Measurements from ENCODE around the gene ALDH3A2.

Gene ALDH3A2

DNA sequence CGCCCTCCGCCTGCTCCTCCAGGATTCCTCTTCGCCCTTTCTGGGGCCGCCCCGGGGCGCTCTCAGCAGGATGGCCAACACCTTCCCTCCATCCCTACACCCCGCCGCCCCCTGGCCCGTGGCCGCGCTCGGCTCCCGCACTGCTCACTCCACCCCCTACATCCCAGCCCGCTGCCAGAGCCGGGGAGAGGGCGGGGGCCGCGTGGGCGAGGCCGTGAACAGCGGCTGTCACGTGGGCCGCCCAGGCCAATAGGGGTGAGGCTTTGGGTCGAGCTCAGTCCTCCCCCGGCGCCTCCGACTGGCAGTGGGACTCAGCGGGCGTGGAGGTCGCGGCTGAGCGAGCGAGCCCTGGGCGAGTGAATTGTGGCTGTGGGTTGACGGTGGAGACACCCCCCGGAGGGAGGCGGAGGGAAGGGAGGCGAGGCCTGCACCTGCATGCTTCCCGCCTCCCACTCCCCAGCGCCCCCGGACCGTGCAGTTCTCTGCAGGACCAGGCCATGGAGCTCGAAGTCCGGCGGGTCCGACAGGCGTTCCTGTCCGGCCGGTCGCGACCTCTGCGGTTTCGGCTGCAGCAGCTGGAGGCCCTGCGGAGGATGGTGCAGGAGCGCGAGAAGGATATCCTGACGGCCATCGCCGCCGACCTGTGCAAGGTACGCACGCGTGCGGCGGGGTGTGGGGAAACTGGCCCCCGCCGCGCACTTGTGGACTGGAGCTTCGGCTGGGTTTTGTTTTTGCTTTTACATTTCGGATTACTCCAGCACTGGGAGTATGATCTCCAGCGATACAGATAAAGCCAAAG is at the start of gene ALDH3A2:
ALDH3A2 (plus strand) TSS at position 277 of the 799 bp plus-strand sequence; CDS start at position 498, 221 bp downstream.
- peak; percentile 96 for DNase-seq
- Mint-ChIP-seq H3K36me3 (ENCODE audit: low read depth) (peaks cover 18% of the 10 kb centered on the region), H3K4me3 (peak within 1 kb of the TSS; percentile 85), H3K4me1 (ENCODE audit: low read depth) (peaks cover 45% of the 10 kb centered on the region), H3K27ac (peak within 1 kb of the TSS; percentile 92), H3K9me3 (no peaks in the 10 kb centered on the region), H3K27me3 (peaks cover 2% of the 10 kb centered on the region)

DNA sequence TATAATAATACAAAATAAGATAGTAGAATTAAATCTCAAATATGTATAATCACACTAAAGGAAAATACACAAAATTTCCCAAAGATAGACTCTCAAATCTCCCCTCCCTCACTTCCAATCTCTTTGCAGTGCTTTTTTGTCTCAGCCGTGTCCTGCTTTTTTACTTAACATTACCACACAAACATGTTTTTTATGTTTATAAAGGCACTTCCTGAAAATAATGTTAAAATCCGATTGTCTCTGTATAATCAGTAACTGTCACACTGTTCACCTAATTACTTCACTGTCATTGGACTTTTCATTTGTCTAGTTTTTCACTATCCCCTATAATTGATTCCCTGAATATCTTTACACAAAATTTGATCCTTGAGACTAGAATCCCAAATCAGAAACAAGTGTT is 38.2 kb upstream of the ALDH3A2 start:
- H3K9me3 Mint-ChIP-seq = no peaks in the 10 kb centered on the region
- no peak overlapping the region for H3K27ac Mint-ChIP-seq
- no peak for DNase-seq
- H3K4me1 Mint-ChIP-seq (ENCODE audit: low read depth) = peaks cover 4% of the 10 kb centered on the region
- H3K4me3 Mint-ChIP-seq = no peak overlapping the region
- no peaks in the 10 kb centered on the region for H3K36me3 Mint-ChIP-seq (ENCODE audit: low read depth)
- no peaks in the 10 kb centered on the region for H3K27me3 Mint-ChIP-seq

GRCh38 chr17:19610879-19611278 is 37.7 kb upstream of the ALDH3A2 start:
- Mint-ChIP-seq H3K27me3 (no peaks in the 10 kb centered on the region), H3K36me3 (ENCODE audit: low read depth) (no peaks in the 10 kb centered on the region), H3K27ac (no peak overlapping the region), H3K4me3 (no peak overlapping the region), H3K9me3 (no peaks in the 10 kb centered on the region), H3K4me1 (ENCODE audit: low read depth) (peaks cover 4% of the 10 kb centered on the region)
- no peak for DNase-seq

DNA sequence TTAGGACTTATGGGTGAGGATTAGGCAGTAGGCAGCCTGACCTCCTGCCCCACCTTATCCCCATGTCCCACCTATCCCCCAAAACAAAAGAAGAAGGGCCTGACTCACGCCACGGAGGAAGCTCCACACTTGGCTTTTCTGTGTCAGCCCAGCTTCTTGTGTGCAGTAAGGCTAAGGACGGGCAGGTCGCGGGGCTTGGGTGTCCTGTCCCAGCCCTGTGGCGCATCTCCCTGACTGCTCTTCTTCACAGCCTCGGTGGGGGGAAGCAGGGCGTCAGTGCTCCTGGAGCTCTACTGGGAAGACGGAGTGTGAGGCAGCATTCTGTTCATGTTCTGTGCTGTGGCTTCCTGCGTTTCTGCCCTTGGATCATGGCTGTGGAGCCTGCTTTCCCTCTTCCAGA is 34.6 kb upstream of the ALDH3A2 start:
- no peak for DNase-seq
- Mint-ChIP-seq H3K4me1 (ENCODE audit: low read depth) (peaks cover 4% of the 10 kb centered on the region), H3K27ac (no peak overlapping the region), H3K4me3 (no peak overlapping the region), H3K27me3 (no peaks in the 10 kb centered on the region), H3K9me3 (peaks cover 16% of the 10 kb centered on the region), H3K36me3 (ENCODE audit: low read depth) (peaks cover 1% of the 10 kb centered on the region)

DNA sequence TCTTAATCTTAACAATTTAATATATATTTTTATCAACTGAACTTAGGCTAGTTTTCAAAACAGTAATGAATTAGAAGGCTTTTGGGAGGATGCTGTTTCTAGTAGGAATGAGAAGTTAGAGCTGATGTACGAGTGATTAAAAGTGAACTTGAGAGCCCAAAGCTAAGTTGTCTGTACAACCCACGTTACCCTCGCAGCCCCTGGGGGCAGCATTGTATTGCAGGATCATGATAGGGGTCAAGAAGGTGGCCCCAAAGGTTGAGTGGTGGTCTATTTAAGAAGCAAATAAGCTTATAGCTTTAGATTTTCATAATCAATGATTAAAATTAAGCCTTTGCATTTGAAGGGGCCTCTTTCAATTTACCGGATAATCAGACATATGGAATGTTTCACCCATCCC is 33.7 kb upstream of the ALDH3A2 start:
- H3K4me3 Mint-ChIP-seq = no peak overlapping the region
- H3K27ac Mint-ChIP-seq = no peak overlapping the region
- peaks cover 4% of the 10 kb centered on the region for H3K4me1 Mint-ChIP-seq (ENCODE audit: low read depth)
- H3K9me3 Mint-ChIP-seq = peaks cover 25% of the 10 kb centered on the region
- no peaks in the 10 kb centered on the region for H3K27me3 Mint-ChIP-seq
- peaks cover 5% of the 10 kb centered on the region for H3K36me3 Mint-ChIP-seq (ENCODE audit: low read depth)
- no peak for DNase-seq

DNA sequence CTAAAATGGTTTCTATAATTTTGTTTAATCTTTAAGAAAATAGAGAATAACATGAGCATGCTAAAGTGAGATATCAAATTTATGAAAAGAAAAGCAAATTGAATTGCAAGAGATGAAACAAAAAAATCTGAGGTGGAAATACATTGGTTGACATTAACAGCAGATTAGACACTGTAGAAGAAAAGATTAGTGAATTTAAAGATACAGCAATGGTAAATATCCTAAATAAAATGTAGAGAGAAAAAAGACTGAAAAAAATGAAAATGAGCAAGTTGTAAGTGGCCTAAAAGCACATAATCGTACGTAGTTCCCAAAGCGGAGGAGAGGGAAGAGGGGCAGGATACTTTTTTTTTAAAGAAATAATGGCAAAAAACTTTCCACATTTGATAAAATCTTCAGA is 30.5 kb upstream of the ALDH3A2 start:
- Mint-ChIP-seq H3K36me3 (ENCODE audit: low read depth) (peaks cover 5% of the 10 kb centered on the region), H3K4me3 (no peak overlapping the region), H3K27ac (no peak overlapping the region), H3K9me3 (peaks cover 38% of the 10 kb centered on the region), H3K4me1 (ENCODE audit: low read depth) (peaks cover 4% of the 10 kb centered on the region), H3K27me3 (no peaks in the 10 kb centered on the region)
- no peak for DNase-seq

DNA sequence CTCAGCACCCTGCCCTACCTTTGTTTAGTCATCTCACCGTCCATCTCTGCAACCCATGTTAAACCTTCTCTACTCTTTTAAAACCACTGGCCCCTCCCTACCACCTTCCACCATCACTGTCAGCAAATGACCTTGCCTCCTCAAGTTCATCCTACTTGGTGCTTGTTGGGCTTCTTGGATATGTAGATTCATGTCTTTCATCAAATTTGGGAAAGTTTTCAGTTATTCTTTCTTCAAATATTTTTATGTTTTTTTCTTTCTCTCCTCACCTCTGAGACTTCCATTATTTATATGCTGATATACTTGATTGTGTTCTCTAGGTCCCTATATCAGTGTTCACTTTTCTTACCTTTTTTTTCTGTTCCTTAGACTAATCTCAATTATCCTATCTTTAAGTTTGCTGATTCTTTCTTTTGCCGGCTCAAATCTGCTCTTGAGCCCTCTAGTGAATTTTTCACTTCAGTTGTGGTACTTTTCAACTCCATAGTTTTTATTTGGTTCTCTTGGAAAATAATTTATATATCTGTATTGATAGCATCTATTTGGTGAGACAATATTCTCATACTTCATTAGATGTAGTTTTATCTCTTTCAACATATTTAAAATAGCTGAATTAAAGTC is 28.7 kb upstream of the ALDH3A2 start:
- Mint-ChIP-seq H3K9me3 (peaks cover 38% of the 10 kb centered on the region), H3K4me1 (ENCODE audit: low read depth) (no peaks in the 10 kb centered on the region), H3K4me3 (no peak overlapping the region), H3K27me3 (no peaks in the 10 kb centered on the region), H3K27ac (no peak overlapping the region), H3K36me3 (ENCODE audit: low read depth) (peaks cover 5% of the 10 kb centered on the region)
- no peak for DNase-seq

DNA sequence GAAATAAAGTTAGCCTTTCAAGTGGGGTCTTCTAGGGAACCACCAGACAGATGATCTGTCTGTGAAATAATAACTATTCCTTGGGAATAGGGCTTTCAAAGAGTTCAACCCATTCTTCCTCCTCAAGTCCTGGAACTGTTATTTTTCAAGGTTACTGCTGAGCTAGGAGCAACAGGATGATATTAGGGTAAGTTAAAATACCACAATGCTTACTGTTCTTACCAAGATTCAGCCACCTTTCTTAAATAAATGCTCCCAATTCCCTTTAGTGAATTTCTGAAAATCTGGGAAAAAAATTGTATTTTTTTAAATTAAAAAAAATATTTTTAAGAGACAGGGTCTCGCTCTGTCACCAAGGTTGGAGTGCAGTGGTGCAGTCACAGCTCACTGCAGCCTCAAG is 26.9 kb upstream of the ALDH3A2 start:
- Mint-ChIP-seq H3K27ac (no peak overlapping the region), H3K4me3 (no peak overlapping the region), H3K9me3 (peaks cover 38% of the 10 kb centered on the region), H3K27me3 (peaks cover 7% of the 10 kb centered on the region), H3K36me3 (ENCODE audit: low read depth) (peaks cover 5% of the 10 kb centered on the region), H3K4me1 (ENCODE audit: low read depth) (no peaks in the 10 kb centered on the region)
- DNase-seq = no peak

DNA sequence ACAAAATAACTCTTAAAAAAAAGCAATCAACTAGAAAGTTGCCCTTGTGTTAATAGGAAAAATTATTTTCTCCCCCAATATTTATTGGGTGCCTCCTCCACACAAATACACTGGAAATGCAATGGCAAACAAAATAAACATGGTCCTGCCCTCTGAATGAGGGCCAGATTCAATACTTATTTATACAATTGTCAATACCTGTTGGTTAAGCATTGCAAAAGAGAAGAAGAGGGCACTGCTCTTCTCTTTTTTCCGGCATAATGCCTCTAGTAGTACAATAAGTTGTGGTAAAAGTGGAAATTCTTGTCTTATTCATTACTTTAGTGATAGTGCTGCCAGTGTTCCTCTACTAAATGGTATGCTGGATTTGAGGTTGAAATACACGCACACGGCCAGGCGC is 22.5 kb upstream of the ALDH3A2 start:
- no peak for DNase-seq
- H3K27me3 Mint-ChIP-seq = peaks cover 13% of the 10 kb centered on the region
- H3K36me3 Mint-ChIP-seq (ENCODE audit: low read depth) = no peaks in the 10 kb centered on the region
- no peak overlapping the region for H3K27ac Mint-ChIP-seq
- no peak overlapping the region for H3K4me3 Mint-ChIP-seq
- peaks cover 7% of the 10 kb centered on the region for H3K9me3 Mint-ChIP-seq
- H3K4me1 Mint-ChIP-seq (ENCODE audit: low read depth) = no peaks in the 10 kb centered on the region

GRCh38 chr17:19629449-19629848 is 19.1 kb upstream of the ALDH3A2 start:
- Mint-ChIP-seq H3K36me3 (ENCODE audit: low read depth) (no peaks in the 10 kb centered on the region), H3K4me1 (ENCODE audit: low read depth) (no peaks in the 10 kb centered on the region), H3K9me3 (no peaks in the 10 kb centered on the region)

GRCh38 chr17:19630035-19630434 is 18.5 kb upstream of the ALDH3A2 start:
- Mint-ChIP-seq H3K27me3 (peaks cover 23% of the 10 kb centered on the region), H3K27ac (no peak overlapping the region), H3K36me3 (ENCODE audit: low read depth) (no peaks in the 10 kb centered on the region), H3K4me1 (ENCODE audit: low read depth) (no peaks in the 10 kb centered on the region), H3K9me3 (no peaks in the 10 kb centered on the region), H3K4me3 (no peak overlapping the region)
- no peak for DNase-seq

More at GRCh38 chr17:19629449-19629848, 19.1 kb upstream of the ALDH3A2 start:
- DNase-seq = no peak
- Mint-ChIP-seq H3K27me3 (peaks cover 19% of the 10 kb centered on the region), H3K27ac (no peak overlapping the region), H3K4me3 (no peak overlapping the region)

- no peaks in the 10 kb centered on the region for H3K4me1 Mint-ChIP-seq (ENCODE audit: low read depth)
- H3K36me3 Mint-ChIP-seq (ENCODE audit: low read depth) = no peaks in the 10 kb centered on the region
- H3K27ac Mint-ChIP-seq = no peak overlapping the region
- H3K4me3 Mint-ChIP-seq = no peak overlapping the region
- no peak for DNase-seq
- peaks cover 24% of the 10 kb centered on the region for H3K27me3 Mint-ChIP-seq
- H3K9me3 Mint-ChIP-seq = no peaks in the 10 kb centered on the region
These were observed 17.9 kb upstream of the ALDH3A2 start for GRCh38 chr17:19630661-19631060.

GRCh38 chr17:19631905-19632304 is 16.6 kb upstream of the ALDH3A2 start:
- no peak for DNase-seq
- Mint-ChIP-seq H3K9me3 (no peaks in the 10 kb centered on the region), H3K4me3 (no peak overlapping the region), H3K36me3 (ENCODE audit: low read depth) (no peaks in the 10 kb centered on the region), H3K27me3 (peaks cover 22% of the 10 kb centered on the region), H3K4me1 (ENCODE audit: low read depth) (no peaks in the 10 kb centered on the region), H3K27ac (no peak overlapping the region)

DNA sequence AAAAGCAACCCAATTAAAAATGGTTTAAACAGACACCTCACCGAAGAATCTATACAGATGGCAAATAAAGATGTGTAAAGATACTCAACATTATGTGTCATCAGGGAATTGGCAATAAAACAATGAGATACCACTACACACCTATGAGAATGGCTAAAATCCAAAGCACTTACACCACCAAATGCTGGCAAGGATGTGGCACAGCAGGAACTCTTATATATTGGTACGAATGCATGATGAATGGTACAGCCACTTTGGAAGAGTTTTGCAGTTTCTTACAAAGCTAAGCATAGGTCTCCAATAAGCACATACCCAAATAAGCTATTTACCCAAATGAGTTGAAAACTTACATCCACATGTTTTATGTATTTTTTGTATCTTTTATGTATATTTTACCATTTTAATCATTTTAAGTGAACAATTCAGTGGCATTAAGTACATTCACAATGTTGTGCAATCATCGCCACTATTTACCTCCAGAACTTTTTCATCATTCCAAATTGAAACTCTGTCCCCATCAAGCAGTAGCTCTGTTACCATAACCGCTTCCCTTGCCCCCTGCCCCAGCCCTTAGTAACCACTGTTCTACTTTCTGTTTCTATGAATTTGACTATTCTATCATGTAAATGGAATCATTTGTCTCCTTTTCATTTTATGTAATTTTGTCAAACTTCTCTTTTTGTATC is 6.7 kb upstream of the ALDH3A2 start:
- H3K27ac Mint-ChIP-seq = no peak overlapping the region
- no peak overlapping the region for H3K4me3 Mint-ChIP-seq

DNA sequence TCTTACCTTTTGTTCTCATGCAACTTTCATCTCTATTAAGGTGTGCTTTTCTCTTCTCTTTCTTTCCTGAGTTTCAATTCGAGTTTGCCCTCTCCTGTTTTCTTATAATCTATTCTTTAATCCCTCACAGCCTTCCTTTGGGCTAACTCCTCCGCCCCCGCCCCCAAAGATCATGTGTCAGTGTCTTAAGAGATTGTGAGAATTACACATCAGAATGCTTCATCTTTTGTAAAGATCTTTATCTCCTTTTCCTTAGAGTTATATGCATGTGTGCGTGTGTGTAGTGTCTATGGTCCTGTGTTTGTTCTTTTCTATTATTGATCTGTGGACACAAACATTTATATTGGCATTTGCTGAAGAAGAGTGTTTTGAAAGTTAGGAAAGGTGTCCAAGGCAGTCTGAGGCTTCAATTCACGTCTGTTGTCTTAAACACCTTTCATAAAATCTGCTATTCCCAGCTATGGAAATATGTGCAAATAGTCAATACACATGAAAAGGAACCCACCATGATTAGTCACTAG is 6.1 kb upstream of the ALDH3A2 start:
- H3K4me3 Mint-ChIP-seq = no peak overlapping the region
- no peak for DNase-seq
- H3K27me3 Mint-ChIP-seq = peaks cover 9% of the 10 kb centered on the region
- no peaks in the 10 kb centered on the region for H3K36me3 Mint-ChIP-seq (ENCODE audit: low read depth)
- peaks cover 21% of the 10 kb centered on the region for H3K4me1 Mint-ChIP-seq (ENCODE audit: low read depth)
- no peaks in the 10 kb centered on the region for H3K9me3 Mint-ChIP-seq
- H3K27ac Mint-ChIP-seq = no peak overlapping the region

More for the DNA sequence above, 6.7 kb upstream of the ALDH3A2 start:
- no peaks in the 10 kb centered on the region for H3K9me3 Mint-ChIP-seq
- H3K27me3 Mint-ChIP-seq = peaks cover 14% of the 10 kb centered on the region
- no peaks in the 10 kb centered on the region for H3K36me3 Mint-ChIP-seq (ENCODE audit: low read depth)
- DNase-seq = no peak
- H3K4me1 Mint-ChIP-seq (ENCODE audit: low read depth) = peaks cover 15% of the 10 kb centered on the region

All from activated T-cell treated with anti-CD3 and anti-CD28 coated beads, Interleukin-2, amount 50 U/mL, for 24 hours (primary cell).